C4-2B (cell line): ENCODE data around the gene IRF1.

Source experiments
- ZFX ChIP-seq: fragments of 450-650 bp; IDR thresholded peaks from 2 replicates; pipeline ENCODE4 v1.6.1; 2017
- TF ChIP-seq, protein P1 (sequence below): fragments of 450-650 bp; conservative IDR thresholded peaks from 2 replicates; pipeline ENCODE4 v1.5.1; 2017; ENCODE audit warnings: mild to moderate bottlenecking

DNA sequence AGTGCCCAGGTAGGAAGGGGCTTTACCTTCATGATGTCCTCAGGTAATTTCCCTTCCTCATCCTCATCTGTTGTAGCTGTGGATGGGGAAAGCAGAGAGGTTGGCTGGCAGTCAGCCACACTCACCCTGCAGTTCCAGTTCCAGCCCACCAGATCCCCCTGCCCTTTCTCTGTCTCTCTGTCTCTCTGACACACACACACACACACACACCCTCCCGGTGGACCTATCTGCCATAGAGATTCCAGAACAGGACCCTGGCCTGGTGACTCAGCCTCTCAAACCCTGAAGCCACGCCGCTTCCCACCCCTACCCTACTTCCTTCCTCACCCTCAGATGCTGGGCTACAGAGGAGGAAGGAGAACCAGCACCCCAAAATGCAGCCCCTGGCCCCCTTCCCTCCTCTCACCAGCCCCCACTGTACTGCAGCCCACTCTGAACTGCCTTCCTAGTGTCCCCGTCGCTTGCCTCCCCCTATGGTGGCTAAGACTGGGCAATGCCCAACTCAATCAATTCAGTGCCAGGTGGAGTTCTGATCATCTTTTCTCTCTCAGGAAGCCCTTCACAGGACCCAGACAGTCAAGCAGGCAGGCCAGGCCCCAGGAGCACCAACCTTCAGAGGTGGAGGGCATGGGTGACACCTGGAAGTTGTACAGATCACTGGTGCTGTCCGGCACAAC lies 4.8 kb downstream of the IRF1 start:
- TF ChIP-seq, protein P1, sequence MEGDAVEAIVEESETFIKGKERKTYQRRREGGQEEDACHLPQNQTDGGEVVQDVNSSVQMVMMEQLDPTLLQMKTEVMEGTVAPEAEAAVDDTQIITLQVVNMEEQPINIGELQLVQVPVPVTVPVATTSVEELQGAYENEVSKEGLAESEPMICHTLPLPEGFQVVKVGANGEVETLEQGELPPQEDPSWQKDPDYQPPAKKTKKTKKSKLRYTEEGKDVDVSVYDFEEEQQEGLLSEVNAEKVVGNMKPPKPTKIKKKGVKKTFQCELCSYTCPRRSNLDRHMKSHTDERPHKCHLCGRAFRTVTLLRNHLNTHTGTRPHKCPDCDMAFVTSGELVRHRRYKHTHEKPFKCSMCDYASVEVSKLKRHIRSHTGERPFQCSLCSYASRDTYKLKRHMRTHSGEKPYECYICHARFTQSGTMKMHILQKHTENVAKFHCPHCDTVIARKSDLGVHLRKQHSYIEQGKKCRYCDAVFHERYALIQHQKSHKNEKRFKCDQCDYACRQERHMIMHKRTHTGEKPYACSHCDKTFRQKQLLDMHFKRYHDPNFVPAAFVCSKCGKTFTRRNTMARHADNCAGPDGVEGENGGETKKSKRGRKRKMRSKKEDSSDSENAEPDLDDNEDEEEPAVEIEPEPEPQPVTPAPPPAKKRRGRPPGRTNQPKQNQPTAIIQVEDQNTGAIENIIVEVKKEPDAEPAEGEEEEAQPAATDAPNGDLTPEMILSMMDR, result no peak
- no peak for TF ChIP-seq ZFX
